GM18868 (cell line): Measurements from ENCODE around the gene TRIM61.

ENCODE experiments used
- ATAC-seq: cut with Tn5 transposase; IDR thresholded peaks from one replicate; pipeline ENCODE4 v1.9.1; 2021; ENCODE audit warnings: mild to moderate bottlenecking, moderate library complexity; ENCODE audit not compliant: unreplicated experiment

The TRIM61 gene

GRCh38 chr4:164918956-164919355 is 58.5 kb downstream of the TRIM61 start:
- ATAC-seq: no peak
